Measurements from ENCODE around the gene PICK1.

DNA sequence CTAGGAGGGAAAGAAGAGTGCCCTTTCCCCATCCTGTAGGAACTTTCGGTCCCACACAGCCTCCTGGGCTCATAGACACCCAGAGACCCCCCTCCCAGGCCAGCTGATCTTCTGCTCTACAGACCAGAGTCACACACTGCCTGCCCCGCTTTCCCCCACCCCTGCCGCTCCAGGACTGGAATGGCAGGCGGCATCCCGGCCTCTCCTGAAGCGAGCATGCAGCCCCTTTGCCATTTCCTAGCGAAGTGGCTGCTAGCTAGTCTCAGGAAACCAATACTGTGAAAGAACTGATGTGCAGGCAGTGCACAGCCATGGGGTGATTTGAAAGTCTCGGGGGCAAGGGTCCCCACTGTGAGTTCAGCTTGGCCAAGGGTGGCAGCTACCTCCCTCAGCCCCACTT lies 8.3 kb downstream of the PICK1 start:
- TF ChIP-seq POLR2AphosphoS5 (IDR thresholded peaks at IDR 0.05; ENCODE audit: low read depth, low read length) (no peak), POLR2A (IDR thresholded peaks at IDR 0.05; ENCODE audit: low read depth, low read length) (no peak)

Data from GM12892 (cell line).